DOHH2 (cell line): ENCODE measurements around the gene DYNC1I1.

ENCODE experiments used
- H3F3A ChIP-seq: fragments of 200-600 bp; sonication (generic), shearing (Covaris generic); 2 replicates; pipeline ENCODE4 v1.6.0; 2016; ENCODE audit warnings: antibody characterized with exemption, mild to moderate bottlenecking; ENCODE audit not compliant: control insufficient read depth, insufficient read depth
- H3K27ac ChIP-seq: fragments of 200-600 bp; sonication (generic); 2 replicates; pipeline ENCODE4 v1.5.1; 2014; ENCODE audit warnings: low read depth, mild to moderate bottlenecking, low read length, moderate library complexity
- H3K27me3 ChIP-seq: fragments of 200-600 bp; sonication (generic); 2 replicates; pipeline ENCODE4 v1.6.1; 2014; ENCODE audit warnings: mild to moderate bottlenecking, low read length, mixed read lengths; ENCODE audit not compliant: control insufficient read depth
- H3K36me3 ChIP-seq: fragments of 200-600 bp; sonication (generic); 2 replicates; pipeline ENCODE4 v1.6.1; 2014; ENCODE audit warnings: mild to moderate bottlenecking, low read length, moderate library complexity, mixed read lengths; ENCODE audit not compliant: control insufficient read depth
- H3K4me1 ChIP-seq: fragments of 200-600 bp; sonication (generic); 2 replicates; pipeline ENCODE4 v1.6.1; 2014; ENCODE audit warnings: mild to moderate bottlenecking, low read length, mixed read lengths; ENCODE audit not compliant: control insufficient read depth
- H3K4me2 ChIP-seq: fragments of 200-600 bp; sonication (generic); 2 replicates; pipeline ENCODE4 v1.6.0; 2014; ENCODE audit warnings: mild to moderate bottlenecking, low read length, moderate library complexity
- H3K4me3 ChIP-seq: fragments of 200-600 bp; sonication (generic); 2 replicates; pipeline ENCODE4 v1.5.1; 2014; ENCODE audit warnings: mild to moderate bottlenecking, low read length, mixed read lengths
- H3K79me2 ChIP-seq: fragments of 200-600 bp; sonication (generic); 2 replicates; pipeline ENCODE4 v1.6.1; 2014; ENCODE audit warnings: mild to moderate bottlenecking, low read length, mixed read lengths; ENCODE audit not compliant: control insufficient read depth
- H3K9me2 ChIP-seq: fragments of 200-600 bp; sonication (generic); replicated peaks from 2 replicates; pipeline ENCODE4 v1.6.1; 2014; ENCODE audit warnings: mild to moderate bottlenecking, low read length, mixed read lengths; ENCODE audit not compliant: control insufficient read depth
- H3K9me3 ChIP-seq: fragments of 200-600 bp; sonication (generic); 2 replicates; pipeline ENCODE4 v1.6.1; 2014; ENCODE audit warnings: antibody characterized with exemption, low read length, mixed read lengths; ENCODE audit not compliant: control insufficient read depth, insufficient read depth
- H4K20me1 ChIP-seq: fragments of 200-600 bp; sonication (generic); 2 replicates; pipeline ENCODE4 v1.6.0; 2014; ENCODE audit warnings: low read depth, mild to moderate bottlenecking, antibody characterized with exemption, low read length, moderate library complexity; ENCODE audit not compliant: control insufficient read depth, insufficient read depth
- EZH2phosphoT487 ChIP-seq: fragments of 200-600 bp; sonication (generic); IDR thresholded peaks from 2 replicates; pipeline ENCODE4 v1.6.1; 2017; ENCODE audit warnings: borderline replicate concordance, mild to moderate bottlenecking, antibody characterized with exemption, low read length, moderate library complexity, mixed read lengths
- TF ChIP-seq, protein P1 (sequence below): fragments of 200-600 bp; sonication (generic); IDR thresholded peaks from one replicate; pipeline ENCODE4 v1.5.1; 2014; ENCODE audit warnings: antibody characterized with exemption, mild to moderate bottlenecking, low read depth, low read length; ENCODE audit not compliant: poor library complexity, severe bottlenecking

Gene DYNC1I1

GRCh38 chr7:95980167-95980566, 207.8 kb downstream of the DYNC1I1 start:
- no peak for TF ChIP-seq EZH2phosphoT487
- TF ChIP-seq, protein P1, sequence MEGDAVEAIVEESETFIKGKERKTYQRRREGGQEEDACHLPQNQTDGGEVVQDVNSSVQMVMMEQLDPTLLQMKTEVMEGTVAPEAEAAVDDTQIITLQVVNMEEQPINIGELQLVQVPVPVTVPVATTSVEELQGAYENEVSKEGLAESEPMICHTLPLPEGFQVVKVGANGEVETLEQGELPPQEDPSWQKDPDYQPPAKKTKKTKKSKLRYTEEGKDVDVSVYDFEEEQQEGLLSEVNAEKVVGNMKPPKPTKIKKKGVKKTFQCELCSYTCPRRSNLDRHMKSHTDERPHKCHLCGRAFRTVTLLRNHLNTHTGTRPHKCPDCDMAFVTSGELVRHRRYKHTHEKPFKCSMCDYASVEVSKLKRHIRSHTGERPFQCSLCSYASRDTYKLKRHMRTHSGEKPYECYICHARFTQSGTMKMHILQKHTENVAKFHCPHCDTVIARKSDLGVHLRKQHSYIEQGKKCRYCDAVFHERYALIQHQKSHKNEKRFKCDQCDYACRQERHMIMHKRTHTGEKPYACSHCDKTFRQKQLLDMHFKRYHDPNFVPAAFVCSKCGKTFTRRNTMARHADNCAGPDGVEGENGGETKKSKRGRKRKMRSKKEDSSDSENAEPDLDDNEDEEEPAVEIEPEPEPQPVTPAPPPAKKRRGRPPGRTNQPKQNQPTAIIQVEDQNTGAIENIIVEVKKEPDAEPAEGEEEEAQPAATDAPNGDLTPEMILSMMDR, result no peak
- Histone ChIP-seq H3K4me1 (no peaks in the 10 kb centered on the region), H3K79me2 (no peaks in the 10 kb centered on the region), H3K36me3 (no peaks in the 10 kb centered on the region), H3K4me2 (no peak overlapping the region), H3K4me3 (no peak overlapping the region), H3K27ac (no peak overlapping the region), H3F3A (no peaks in the 10 kb centered on the region), H4K20me1 (no peaks in the 10 kb centered on the region), H3K9me2 (no peaks in the 10 kb centered on the region), H3K9me3 (no peaks in the 10 kb centered on the region), H3K27me3 (no peaks in the 10 kb centered on the region)

DNA sequence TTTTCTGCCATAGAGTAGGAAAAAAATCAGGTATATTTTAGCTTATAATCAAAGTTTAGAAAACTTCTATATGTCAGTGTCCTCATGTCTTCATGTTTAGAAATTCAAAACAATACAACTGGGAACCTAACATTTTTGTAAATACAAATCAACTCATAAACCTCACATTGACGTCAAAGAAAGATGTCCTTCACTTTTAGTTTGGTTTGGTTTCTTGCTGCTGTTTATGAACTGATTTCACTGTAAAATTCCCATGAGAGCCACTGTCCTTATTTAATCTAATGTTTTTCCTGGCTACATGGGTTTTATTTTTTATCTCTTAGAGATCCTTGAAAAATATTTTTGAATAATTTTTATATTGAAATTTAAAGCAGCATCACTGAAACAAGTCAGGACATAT, 208.4 kb downstream of the DYNC1I1 start:
- TF ChIP-seq, protein P1, result no peak
- TF ChIP-seq EZH2phosphoT487, result no peak
- no peaks in the 10 kb centered on the region for H3K36me3 ChIP-seq
- no peaks in the 10 kb centered on the region for H3K9me2 ChIP-seq
- H3K4me3 ChIP-seq, result no peak overlapping the region
- H3K4me1 ChIP-seq, result no peaks in the 10 kb centered on the region
- no peaks in the 10 kb centered on the region for H3K79me2 ChIP-seq
- H3F3A ChIP-seq, result no peaks in the 10 kb centered on the region
- H3K27ac ChIP-seq, result no peak overlapping the region
- no peaks in the 10 kb centered on the region for H3K27me3 ChIP-seq
- no peaks in the 10 kb centered on the region for H3K9me3 ChIP-seq
- no peak overlapping the region for H3K4me2 ChIP-seq
- no peaks in the 10 kb centered on the region for H4K20me1 ChIP-seq

DNA sequence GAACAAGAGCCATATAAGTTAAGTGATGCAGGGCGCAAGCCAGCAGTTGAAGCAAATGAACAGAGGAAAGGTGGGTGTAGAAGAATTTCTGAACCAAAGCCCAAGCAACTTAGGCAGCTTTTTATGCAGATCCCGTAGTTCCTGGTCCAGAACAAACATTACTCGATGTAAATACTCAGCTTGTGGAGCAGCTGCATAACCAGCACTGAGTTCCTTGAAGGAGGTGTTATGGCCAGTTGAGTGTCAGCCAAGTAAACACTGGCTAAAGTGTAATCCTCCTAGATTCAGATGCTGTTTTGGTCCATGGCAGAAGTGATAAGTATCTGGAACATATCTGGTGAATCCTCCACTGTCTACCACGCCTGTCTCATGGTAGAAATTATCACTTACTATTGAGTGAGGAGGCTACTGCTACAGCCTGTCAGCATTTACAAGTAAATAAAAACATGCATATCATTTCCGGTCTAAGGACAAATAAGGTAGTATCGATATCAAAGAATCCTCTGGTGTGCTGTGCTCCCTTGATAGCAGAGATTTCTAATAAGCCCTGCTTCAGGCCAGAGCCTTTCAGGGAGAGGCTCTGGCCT, 213.9 kb downstream of the DYNC1I1 start:
- Histone ChIP-seq H3K27me3 (no peaks in the 10 kb centered on the region), H3K4me2 (no peak overlapping the region), H3K9me2 (no peaks in the 10 kb centered on the region), H3K4me1 (no peaks in the 10 kb centered on the region), H3K79me2 (no peaks in the 10 kb centered on the region), H3K36me3 (no peaks in the 10 kb centered on the region), H3K27ac (no peak overlapping the region), H3F3A (no peaks in the 10 kb centered on the region), H3K4me3 (no peak overlapping the region), H4K20me1 (no peaks in the 10 kb centered on the region), H3K9me3 (no peaks in the 10 kb centered on the region)
- no peak for TF ChIP-seq EZH2phosphoT487
- TF ChIP-seq, protein P1, result no peak

DNA sequence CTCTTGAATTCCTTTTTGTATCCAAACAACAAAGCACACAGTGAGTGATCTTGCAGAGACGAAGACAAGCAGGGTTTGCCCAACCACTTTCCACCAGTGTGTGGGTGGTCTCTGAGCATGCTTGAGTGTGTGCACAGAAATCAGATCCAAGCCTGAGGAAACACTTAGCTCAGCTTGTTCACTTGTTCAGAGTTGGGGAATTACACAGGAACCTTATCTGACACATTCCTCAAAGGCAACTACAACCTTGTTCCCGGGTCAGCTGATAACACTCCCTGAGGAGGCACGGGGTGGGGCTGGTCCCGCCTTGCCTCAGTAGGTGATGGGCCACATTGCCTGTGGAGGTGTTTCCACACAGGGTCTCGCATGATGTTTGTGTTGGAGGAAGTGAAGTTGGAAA, 216.9 kb downstream of the DYNC1I1 start:
- H3K27me3 ChIP-seq, result no peaks in the 10 kb centered on the region
- no peaks in the 10 kb centered on the region for H3K36me3 ChIP-seq
- H3K27ac ChIP-seq, result no peak overlapping the region
- no peak overlapping the region for H3K4me2 ChIP-seq
- H4K20me1 ChIP-seq, result no peaks in the 10 kb centered on the region
- TF ChIP-seq EZH2phosphoT487, result no peak
- TF ChIP-seq, protein P1, result no peak
- H3K9me3 ChIP-seq, result no peaks in the 10 kb centered on the region
- H3K4me1 ChIP-seq, result no peaks in the 10 kb centered on the region
- H3K4me3 ChIP-seq, result no peak overlapping the region
- H3K9me2 ChIP-seq, result no peaks in the 10 kb centered on the region
- no peaks in the 10 kb centered on the region for H3K79me2 ChIP-seq
- H3F3A ChIP-seq, result no peaks in the 10 kb centered on the region
